CD4-positive, alpha-beta T cell treated with Interleukin-15 for 1 hour (primary cell): ENCODE results near the gene CDC42BPG.
A peak's percentile ranks its signal among the peaks of the same experiment; 100 is the strongest.

ENCODE experiments used
- DNase-seq: peaks from one replicate; pipeline ENCODE4 v3.0.0-alpha.2; 2020

The CDC42BPG gene

GRCh38 chr11:64844330-64845128, at the start of gene CDC42BPG:
TSS of gene CDC42BPG (minus strand) at chr11:64844653. CDS start at chr11:64844569, 84 bp downstream.
- DNase-seq, result peak; percentile 81

- no peak for DNase-seq
Measured at GRCh38 chr11:64893194-64894069, 49.0 kb upstream of the CDC42BPG start.

GRCh38 chr11:64892838-64893193, 48.4 kb upstream of the CDC42BPG start:
- no peak for DNase-seq

GRCh38 chr11:64892411-64892831, 48.0 kb upstream of the CDC42BPG start:
- DNase-seq, result no peak

GRCh38 chr11:64891880-64892279, 47.4 kb upstream of the CDC42BPG start:
- no peak for DNase-seq

GRCh38 chr11:64891215-64891848, 46.9 kb upstream of the CDC42BPG start:
- DNase-seq, result no peak

GRCh38 chr11:64890522-64890939, 46.1 kb upstream of the CDC42BPG start:
- no peak for DNase-seq

GRCh38 chr11:64888729-64889511, 44.5 kb upstream of the CDC42BPG start:
- no peak for DNase-seq

- no peak for DNase-seq
Measured at GRCh38 chr11:64888406-64888728, 43.9 kb upstream of the CDC42BPG start.

GRCh38 chr11:64887757-64888405, 43.4 kb upstream of the CDC42BPG start:
- peak; percentile 81 for DNase-seq

- DNase-seq, result no peak
Measured at GRCh38 chr11:64887234-64887756, 42.8 kb upstream of the CDC42BPG start.

- DNase-seq, result peak; percentile 62
Measured at GRCh38 chr11:64885367-64886286, 41.2 kb upstream of the CDC42BPG start.

GRCh38 chr11:64884019-64884418, 39.6 kb upstream of the CDC42BPG start:
- no peak for DNase-seq

- no peak for DNase-seq
Measured at GRCh38 chr11:64883575-64883974, 39.1 kb upstream of the CDC42BPG start.

GRCh38 chr11:64882243-64882642, 37.8 kb upstream of the CDC42BPG start:
- DNase-seq, result no peak

GRCh38 chr11:64881476-64881875, 37.0 kb upstream of the CDC42BPG start:
- DNase-seq, result no peak

- DNase-seq, result no peak
Measured at GRCh38 chr11:64880240-64881001, 36.0 kb upstream of the CDC42BPG start.

- DNase-seq, result peak; percentile 66
Measured at GRCh38 chr11:64879244-64879900, 34.9 kb upstream of the CDC42BPG start.

- peak; percentile 100 for DNase-seq
Measured at GRCh38 chr11:64878494-64879243, 34.2 kb upstream of the CDC42BPG start, which contains the start of gene EHD1. TSS of gene EHD1 (minus strand) at chr11:64878621. CDS start at chr11:64878464, 157 bp downstream.
